SKM-1 (cell line): ENCODE data around the gene MMP14.
"Not testable (repeated sequence)": the region's sequence is repeated elsewhere in the genome, so short reads cannot be mapped to it uniquely, and the experiment has no call there.

ENCODE experiments used
- DNase-seq: peaks from one replicate; lab custom pipeline; 2025; ENCODE audit not compliant: unreplicated experiment; lab: John Stamatoyannopoulos, UW

Gene MMP14

GRCh38 chr14:22836301-22837113, at the start of gene MMP14:
Gene MMP14 (plus strand): TSS chr14:22836585. CDS start chr14:22836818, 233 bp downstream.
- no peak for DNase-seq

GRCh38 chr14:22786685-22787084, 49.7 kb upstream of the MMP14 start:
- DNase-seq, result no peak

GRCh38 chr14:22791301-22791700, 45.1 kb upstream of the MMP14 start:
- no peak for DNase-seq

DNA sequence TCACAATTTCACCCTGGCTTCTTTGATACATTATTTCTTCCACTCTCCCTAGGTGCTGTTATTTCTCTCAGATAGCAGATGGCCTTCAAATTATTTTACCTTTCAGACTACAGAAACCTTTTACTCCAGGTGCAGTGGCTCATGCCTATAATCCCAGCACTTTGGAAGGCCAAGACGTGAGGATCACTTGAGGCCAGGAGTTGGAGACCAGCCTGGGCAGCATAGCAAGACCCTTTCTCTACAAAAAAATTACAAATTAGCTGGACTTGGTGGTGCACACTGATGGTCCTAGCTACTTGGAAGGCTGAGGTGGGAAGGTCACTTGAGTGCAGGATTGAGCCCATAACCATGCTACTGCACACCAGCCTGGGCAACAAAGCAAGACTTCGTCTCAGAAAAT, 44.2 kb upstream of the MMP14 start:
- DNase-seq, result no peak

DNA sequence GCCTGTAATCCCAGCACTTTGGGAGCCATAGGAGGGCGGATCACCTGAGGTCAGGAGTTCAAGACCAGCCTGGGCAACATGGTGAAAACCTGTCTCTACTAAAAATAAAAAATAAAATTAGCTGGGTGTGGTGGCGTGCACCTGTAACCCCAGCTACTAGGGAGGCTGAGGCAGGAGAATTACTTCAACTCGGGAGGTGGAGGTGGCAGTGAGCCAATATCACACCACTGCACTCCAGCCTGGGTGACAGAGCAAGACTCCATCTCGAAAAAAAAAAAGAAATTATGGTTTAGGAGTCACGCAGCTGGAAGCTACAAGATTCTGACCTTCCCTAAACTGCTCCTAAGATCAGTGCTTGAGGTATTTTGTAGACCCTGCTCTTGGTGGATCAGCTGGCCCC, 42.8 kb upstream of the MMP14 start:
- not testable (repeated sequence) for DNase-seq

- DNase-seq, result no peak
Measured at GRCh38 chr14:22793976-22794375, 42.4 kb upstream of the MMP14 start.

GRCh38 chr14:22794551-22794951, 41.8 kb upstream of the MMP14 start:
- no peak for DNase-seq

- DNase-seq, result no peak
Measured at GRCh38 chr14:22796087-22796707, 40.2 kb upstream of the MMP14 start.

- no peak for DNase-seq
Measured at GRCh38 chr14:22797017-22797917, 39.1 kb upstream of the MMP14 start.

- peak; percentile 2 for DNase-seq
Measured at GRCh38 chr14:22798528-22798927, 37.9 kb upstream of the MMP14 start.

- no peak for DNase-seq
Measured at GRCh38 chr14:22800346-22800745, 36.0 kb upstream of the MMP14 start.

GRCh38 chr14:22801716-22802115, 34.7 kb upstream of the MMP14 start:
- DNase-seq, result no peak

GRCh38 chr14:22802860-22803686, 33.3 kb upstream of the MMP14 start:
- no peak for DNase-seq

GRCh38 chr14:22803687-22803974, 32.8 kb upstream of the MMP14 start:
- DNase-seq, result no peak

DNA sequence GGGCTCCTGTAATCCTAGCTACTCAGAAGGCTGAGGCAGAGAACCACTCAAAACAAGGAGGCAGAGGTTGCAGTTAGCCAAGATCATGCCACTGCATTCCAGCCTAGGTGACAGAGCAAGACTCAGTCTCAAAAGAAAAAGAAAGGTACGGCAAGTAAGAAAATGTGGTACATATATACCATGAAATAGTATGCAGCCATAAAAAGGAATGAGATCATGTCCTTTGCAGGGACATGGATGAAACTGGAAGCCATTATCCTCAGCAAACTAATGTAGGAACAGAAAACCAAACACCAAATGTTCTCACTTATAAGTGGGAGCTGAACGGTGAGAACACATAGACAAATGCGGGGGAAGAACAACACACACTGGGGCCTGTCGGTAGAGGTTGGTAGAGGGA, 31.1 kb upstream of the MMP14 start:
- not testable (repeated sequence) for DNase-seq

DNA sequence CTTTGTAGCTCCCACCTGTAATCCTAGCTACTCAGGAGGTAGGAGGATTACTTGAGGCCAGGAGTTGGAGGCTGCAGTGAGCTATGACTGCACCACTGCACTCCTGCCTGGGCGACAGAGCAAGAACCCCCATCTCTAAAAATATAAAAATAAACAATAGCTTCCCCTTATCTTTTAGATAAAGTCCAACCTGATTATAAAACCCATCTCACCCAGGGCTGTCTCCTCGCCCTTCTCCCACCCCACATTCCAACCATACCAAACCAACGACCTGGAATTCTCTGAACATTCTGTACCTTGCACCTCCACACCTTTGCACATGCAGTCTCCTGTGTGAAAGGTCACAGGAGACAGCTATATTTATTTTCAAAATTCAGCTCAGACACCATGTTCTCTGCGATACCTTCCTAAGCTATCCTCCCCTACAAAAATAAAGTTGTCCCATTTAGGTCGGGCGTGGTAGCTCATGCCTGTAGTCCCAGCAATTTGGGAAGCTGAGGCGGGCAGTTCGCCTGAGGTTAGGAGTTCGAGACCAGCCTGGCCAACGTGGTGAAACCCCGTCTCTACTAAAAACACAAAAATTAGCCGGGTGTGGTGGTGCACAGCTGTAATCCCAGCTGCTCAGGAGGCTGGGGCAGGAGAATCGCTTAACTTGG, 28.8 kb upstream of the MMP14 start:
- no peak for DNase-seq

- no peak for DNase-seq
Measured at GRCh38 chr14:22808388-22809209, 27.8 kb upstream of the MMP14 start.

DNA sequence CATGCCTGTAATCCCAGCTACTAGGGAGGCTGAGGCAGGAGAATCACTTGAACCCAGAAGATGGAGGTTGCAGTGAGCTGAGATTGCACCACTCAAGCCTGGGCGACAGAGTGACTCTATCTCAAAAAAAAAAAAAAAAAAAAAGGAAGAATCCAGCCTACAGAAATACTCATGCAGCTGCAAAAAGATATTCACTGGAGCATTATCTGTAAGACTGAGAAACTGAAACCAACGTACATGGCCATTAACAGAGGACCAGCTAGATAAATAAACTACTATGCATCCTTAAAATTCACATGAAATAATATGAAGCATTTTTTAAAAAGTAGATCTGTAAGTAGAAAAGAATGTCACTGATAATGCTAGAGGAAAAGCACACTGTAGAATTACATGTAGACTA, 24.7 kb upstream of the MMP14 start:
- DNase-seq, result no peak

- no peak for DNase-seq
Measured at GRCh38 chr14:22812744-22813143, 23.6 kb upstream of the MMP14 start.

- DNase-seq, result no peak
Measured at GRCh38 chr14:22813145-22813544, 23.2 kb upstream of the MMP14 start.
